ENCODE data around the gene CASP10.

DNA sequence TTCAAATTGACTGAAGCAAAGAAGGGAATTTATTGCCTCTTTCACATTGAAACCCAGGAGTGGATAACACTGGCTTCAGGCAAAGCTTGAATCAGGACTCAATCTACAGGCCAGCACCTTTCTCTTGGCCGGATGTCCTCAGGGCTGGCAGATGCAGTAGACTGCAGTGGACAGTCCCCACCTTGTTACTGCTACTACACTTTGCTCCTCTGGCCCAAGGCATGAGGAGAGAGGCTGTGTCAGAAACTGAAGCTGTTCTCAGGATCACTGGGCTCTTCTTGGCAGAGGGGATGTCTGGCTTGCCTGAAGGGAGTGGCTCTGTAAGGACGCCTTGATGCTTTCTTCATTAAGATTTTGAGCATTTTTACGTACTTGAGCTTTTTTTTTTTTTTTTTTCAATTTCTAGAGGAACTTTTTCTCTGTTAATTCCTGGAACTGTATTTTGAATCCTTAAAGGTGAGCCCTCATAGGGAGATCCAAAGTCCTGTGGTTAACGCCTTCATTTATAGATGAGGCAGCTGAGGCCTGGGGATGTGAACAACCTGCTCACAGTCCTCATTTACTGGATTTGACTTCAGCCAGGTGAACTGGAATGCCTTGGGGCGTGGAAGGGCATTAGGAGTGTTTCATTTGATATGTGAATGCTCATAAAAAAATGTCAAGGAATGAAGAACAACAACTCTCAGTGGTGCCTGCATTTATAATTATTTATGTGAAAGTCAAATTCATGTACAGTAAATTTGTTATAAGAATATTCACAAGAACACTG, 36.6 kb downstream of the CASP10 start:
- TF ChIP-seq, protein P1, sequence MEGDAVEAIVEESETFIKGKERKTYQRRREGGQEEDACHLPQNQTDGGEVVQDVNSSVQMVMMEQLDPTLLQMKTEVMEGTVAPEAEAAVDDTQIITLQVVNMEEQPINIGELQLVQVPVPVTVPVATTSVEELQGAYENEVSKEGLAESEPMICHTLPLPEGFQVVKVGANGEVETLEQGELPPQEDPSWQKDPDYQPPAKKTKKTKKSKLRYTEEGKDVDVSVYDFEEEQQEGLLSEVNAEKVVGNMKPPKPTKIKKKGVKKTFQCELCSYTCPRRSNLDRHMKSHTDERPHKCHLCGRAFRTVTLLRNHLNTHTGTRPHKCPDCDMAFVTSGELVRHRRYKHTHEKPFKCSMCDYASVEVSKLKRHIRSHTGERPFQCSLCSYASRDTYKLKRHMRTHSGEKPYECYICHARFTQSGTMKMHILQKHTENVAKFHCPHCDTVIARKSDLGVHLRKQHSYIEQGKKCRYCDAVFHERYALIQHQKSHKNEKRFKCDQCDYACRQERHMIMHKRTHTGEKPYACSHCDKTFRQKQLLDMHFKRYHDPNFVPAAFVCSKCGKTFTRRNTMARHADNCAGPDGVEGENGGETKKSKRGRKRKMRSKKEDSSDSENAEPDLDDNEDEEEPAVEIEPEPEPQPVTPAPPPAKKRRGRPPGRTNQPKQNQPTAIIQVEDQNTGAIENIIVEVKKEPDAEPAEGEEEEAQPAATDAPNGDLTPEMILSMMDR (IDR thresholded peaks at IDR 0.05; ENCODE audit: borderline replicate concordance, extremely low read depth, low read length, poor library complexity, severe bottlenecking): no peak
- TF ChIP-seq EZH2 (IDR thresholded peaks at IDR 0.05; ENCODE audit: borderline replicate concordance, low read depth, low read length, severe bottlenecking): no peak
